Parathyroid adenoma (tissue), 2 donors: ENCODE data around the gene ABCC5.

Experiments
- H2AFZ ChIP-seq: fragments of 300-600 bp; sonication (generic); one replicate; pipeline ENCODE4 v1.7.0; 2017; ENCODE audit warnings: antibody characterized with exemption, mild to moderate bottlenecking
- H3K27ac ChIP-seq: fragments of 300-600 bp; sonication (generic); one replicate; pipeline ENCODE4 v1.7.0; 2017
- H3K27me3 ChIP-seq: fragments of 300-600 bp; sonication (generic); one replicate; pipeline ENCODE4 v1.7.0; 2017; ENCODE audit warnings: low read length; ENCODE audit not compliant: control insufficient read depth, insufficient read depth
- H3K36me3 ChIP-seq: fragments of 300-600 bp; sonication (generic); one replicate; pipeline ENCODE4 v1.7.0; 2017; ENCODE audit warnings: low read length; ENCODE audit not compliant: control insufficient read depth, insufficient read depth
- H3K4me1 ChIP-seq: fragments of 300-600 bp; sonication (generic); one replicate; pipeline ENCODE4 v1.7.0; 2017; ENCODE audit warnings: control low read depth
- H3K4me2 ChIP-seq: fragments of 300-600 bp; sonication (generic); one replicate; pipeline ENCODE4 v1.7.0; 2017; ENCODE audit warnings: low read length
- H3K4me3 ChIP-seq: fragments of 300-600 bp; sonication (generic); one replicate; pipeline ENCODE4 v1.7.0; 2017; ENCODE audit warnings: low read depth, low read length
- H3K79me2 ChIP-seq: fragments of 300-600 bp; sonication (generic); one replicate; pipeline ENCODE4 v1.7.0; 2017; ENCODE audit warnings: control low read depth
- H3K9ac ChIP-seq: fragments of 300-600 bp; sonication (generic); one replicate; pipeline ENCODE4 v1.7.0; 2017; ENCODE audit warnings: mild to moderate bottlenecking
- H3K9me3 ChIP-seq: fragments of 300-600 bp; sonication (generic); one replicate; pipeline ENCODE4 v1.7.0; 2017; ENCODE audit warnings: low read length; ENCODE audit not compliant: control insufficient read depth
- CTCF ChIP-seq: fragments of 300-600 bp; sonication (generic); IDR thresholded peaks from one replicate; pipeline ENCODE4 v1.7.0; 2017; ENCODE audit warnings: antibody characterized with exemption, mild to moderate bottlenecking
- donor health status: primary hyperparathyroidism.

ABCC5 gene

GRCh38 chr3:183906234-183906921 is 111.3 kb downstream of the ABCC5 start:
- Histone ChIP-seq H3K9ac (no peak overlapping the region), H3K4me3 (no peak overlapping the region), H3K79me2 (no peaks in the 10 kb centered on the region), H3K27me3 (no peaks in the 10 kb centered on the region), H3K36me3 (no peaks in the 10 kb centered on the region), H3K4me2 (no peak overlapping the region), H3K4me1 (no peaks in the 10 kb centered on the region), H3K9me3 (no peaks in the 10 kb centered on the region), H2AFZ (no peak overlapping the region), H3K27ac (no peak overlapping the region)
- TF ChIP-seq CTCF = no peak

GRCh38 chr3:183904833-183905780 is 112.6 kb downstream of the ABCC5 start:
- Histone ChIP-seq H3K4me3 (no peak overlapping the region), H3K9ac (no peak overlapping the region), H3K27ac (no peak overlapping the region), H3K27me3 (no peaks in the 10 kb centered on the region), H3K4me1 (no peaks in the 10 kb centered on the region), H2AFZ (no peak overlapping the region), H3K79me2 (no peaks in the 10 kb centered on the region), H3K9me3 (no peaks in the 10 kb centered on the region), H3K36me3 (no peaks in the 10 kb centered on the region), H3K4me2 (no peak overlapping the region)
- no peak for TF ChIP-seq CTCF

- Histone ChIP-seq H3K36me3 (no peaks in the 10 kb centered on the region), H3K4me3 (no peak overlapping the region), H3K9me3 (no peaks in the 10 kb centered on the region), H3K9ac (no peak overlapping the region), H3K27me3 (no peaks in the 10 kb centered on the region), H3K4me1 (no peaks in the 10 kb centered on the region), H3K79me2 (no peaks in the 10 kb centered on the region), H2AFZ (no peak overlapping the region), H3K27ac (no peak overlapping the region), H3K4me2 (no peak overlapping the region)
- no peak for TF ChIP-seq CTCF
Observed at GRCh38 chr3:183898028-183898431, 119.7 kb downstream of the ABCC5 start.

- Histone ChIP-seq H3K27ac (no peak overlapping the region), H3K36me3 (no peaks in the 10 kb centered on the region), H3K27me3 (no peaks in the 10 kb centered on the region), H3K4me3 (no peak overlapping the region), H3K9ac (no peak overlapping the region), H2AFZ (no peak overlapping the region), H3K9me3 (no peaks in the 10 kb centered on the region), H3K4me1 (no peaks in the 10 kb centered on the region), H3K79me2 (no peaks in the 10 kb centered on the region), H3K4me2 (no peak overlapping the region)
- TF ChIP-seq CTCF = no peak
Observed at GRCh38 chr3:183897606-183898005, 120.1 kb downstream of the ABCC5 start.
